Measurements from ENCODE around the gene CLNK. TPM values are rescaled to one million over a fixed set of nuclear protein-coding genes. Genes with fewer than 3 reads are reported as not detected.

CLNK gene
- total and polyA plus RNA-seq, 5 donors from 2014 or later: 0.67 to 4.5 (median 2.5) TPM

Other genes starting within 250 kb of the CLNK start
- 22.9 TPM for gene ZNF518B, start 227.3 kb downstream of the CLNK start, total RNA-seq
- 10 to 100 TPM in 3 of 4 donors, 1 to 10 TPM in 1; 9.0 to 18.4 (median 10.9) TPM for gene ZNF518B, start 227.3 kb downstream of the CLNK start, polyA plus RNA-seq